Stomach smooth muscle (tissue), 2 donors: ENCODE measurements around the gene TSNAXIP1.
A peak's percentile ranks its signal among the peaks of the same experiment; 100 is the strongest.

ENCODE experiments used
- H3K27ac ChIP-seq: one replicate; pipeline ENCODE4 v1.7.0; 2013; ENCODE audit warnings: mild to moderate bottlenecking, low read length, inconsistent platforms
- H3K27me3 ChIP-seq, 2 donors: one replicate each; pipeline ENCODE4 v1.7.0; 2013; ENCODE audit warnings: low read length in 2 of 2; ENCODE audit not compliant: insufficient read depth in 2 of 2, control insufficient read depth in 1 of 2
- H3K36me3 ChIP-seq, 2 donors: one replicate each; pipeline ENCODE4 v1.7.0; 2013; ENCODE audit warnings: low read length in 2 of 2; ENCODE audit not compliant: control insufficient read depth in 2 of 2, insufficient read depth in 2 of 2
- H3K4me1 ChIP-seq: one replicate; pipeline ENCODE4 v1.7.0; 2013; ENCODE audit warnings: low read length; ENCODE audit not compliant: control insufficient read depth, insufficient read depth
- H3K4me3 ChIP-seq, 2 donors: one replicate each; pipeline ENCODE4 v1.7.0; 2013; ENCODE audit warnings: low read length in 2 of 2
- H3K9ac ChIP-seq, 2 donors: one replicate each; pipeline ENCODE4 v1.7.0; 2013; ENCODE audit warnings: low read length in 2 of 2, mild to moderate bottlenecking in 1 of 2
- H3K9me3 ChIP-seq, 2 donors: one replicate each; pipeline ENCODE4 v1.7.0; 2013; ENCODE audit warnings: low read length in 2 of 2; ENCODE audit not compliant: control insufficient read depth in 2 of 2
- donor health status: healthy.
- donor health status: Pancreatic carcinoma.

The TSNAXIP1 gene

GRCh38 chr16:67767953-67768352 lies 38.7 kb upstream of the TSNAXIP1 start:
- Histone ChIP-seq H3K27me3 (no peaks in the 10 kb centered on the region), H3K27ac (no peak overlapping the region), H3K36me3 (peaks cover 5 to 16% of the 10 kb centered on the region in 2 donors), H3K9ac (no peak overlapping the region), H3K4me1 (peaks cover 9% of the 10 kb centered on the region), H3K9me3 (no peaks in the 10 kb centered on the region), H3K4me3 (no peak overlapping the region)

GRCh38 chr16:67770346-67770991 lies 36.2 kb upstream of the TSNAXIP1 start:
- H3K36me3 ChIP-seq, result peaks cover 0 to 14% of the 10 kb centered on the region in 2 donors
- H3K27me3 ChIP-seq, result no peaks in the 10 kb centered on the region
- H3K4me3 ChIP-seq, result no peak overlapping the region
- no peaks in the 10 kb centered on the region for H3K9me3 ChIP-seq
- no peak overlapping the region for H3K9ac ChIP-seq
- peaks cover 23% of the 10 kb centered on the region for H3K4me1 ChIP-seq
- no peak overlapping the region for H3K27ac ChIP-seq

GRCh38 chr16:67773099-67773498 lies 33.6 kb upstream of the TSNAXIP1 start:
- no peaks in the 10 kb centered on the region for H3K9me3 ChIP-seq
- no peak overlapping the region for H3K9ac ChIP-seq
- H3K4me1 ChIP-seq, result peaks cover 23% of the 10 kb centered on the region
- H3K27me3 ChIP-seq, result no peaks in the 10 kb centered on the region
- peaks cover 0 to 12% of the 10 kb centered on the region in 2 donors for H3K36me3 ChIP-seq
- H3K4me3 ChIP-seq, result no peak overlapping the region
- H3K27ac ChIP-seq, result peak overlapping the region; percentile 31

GRCh38 chr16:67773569-67774456 lies 32.9 kb upstream of the TSNAXIP1 start:
- peak overlapping the region in 1 of 2 donors; percentile 42 for H3K9ac ChIP-seq
- no peaks in the 10 kb centered on the region for H3K9me3 ChIP-seq
- peaks cover 0 to 12% of the 10 kb centered on the region in 2 donors for H3K36me3 ChIP-seq
- peak overlapping the region; percentile 31 for H3K27ac ChIP-seq
- H3K4me1 ChIP-seq, result peaks cover 23% of the 10 kb centered on the region
- no peaks in the 10 kb centered on the region for H3K27me3 ChIP-seq
- H3K4me3 ChIP-seq, result peak overlapping the region in 1 of 2 donors; percentile 15

GRCh38 chr16:67774457-67774853 lies 32.2 kb upstream of the TSNAXIP1 start:
- Histone ChIP-seq H3K4me3 (no peak overlapping the region), H3K36me3 (peaks cover 0 to 12% of the 10 kb centered on the region in 2 donors), H3K9ac (no peak overlapping the region), H3K4me1 (peaks cover 23% of the 10 kb centered on the region), H3K9me3 (no peaks in the 10 kb centered on the region), H3K27ac (no peak overlapping the region), H3K27me3 (no peaks in the 10 kb centered on the region)

GRCh38 chr16:67775273-67775672 lies 31.4 kb upstream of the TSNAXIP1 start:
- H3K4me1 ChIP-seq, result peaks cover 23% of the 10 kb centered on the region
- no peak overlapping the region for H3K27ac ChIP-seq
- H3K9ac ChIP-seq, result no peak overlapping the region
- H3K36me3 ChIP-seq, result peaks cover 0 to 9% of the 10 kb centered on the region in 2 donors
- no peak overlapping the region for H3K4me3 ChIP-seq
- H3K27me3 ChIP-seq, result no peaks in the 10 kb centered on the region
- no peaks in the 10 kb centered on the region for H3K9me3 ChIP-seq

GRCh38 chr16:67779256-67780014 lies 27.3 kb upstream of the TSNAXIP1 start:
- H3K4me3 ChIP-seq, result no peak overlapping the region
- H3K27ac ChIP-seq, result no peak overlapping the region
- H3K4me1 ChIP-seq, result no peaks in the 10 kb centered on the region
- H3K36me3 ChIP-seq, result peaks cover 0 to 5% of the 10 kb centered on the region in 2 donors
- no peak overlapping the region for H3K9ac ChIP-seq
- no peaks in the 10 kb centered on the region for H3K9me3 ChIP-seq
- no peaks in the 10 kb centered on the region for H3K27me3 ChIP-seq

- peaks cover 0 to 5% of the 10 kb centered on the region in 2 donors for H3K36me3 ChIP-seq
- H3K9ac ChIP-seq, result no peak overlapping the region
- no peaks in the 10 kb centered on the region for H3K4me1 ChIP-seq
- H3K27me3 ChIP-seq, result no peaks in the 10 kb centered on the region
- H3K4me3 ChIP-seq, result no peak overlapping the region
- H3K9me3 ChIP-seq, result no peaks in the 10 kb centered on the region
- H3K27ac ChIP-seq, result no peak overlapping the region
These were observed 25.7 kb upstream of the TSNAXIP1 start for GRCh38 chr16:67780847-67781564.

- H3K27ac ChIP-seq, result no peak overlapping the region
- no peaks in the 10 kb centered on the region for H3K9me3 ChIP-seq
- H3K36me3 ChIP-seq, result peaks cover 0 to 5% of the 10 kb centered on the region in 2 donors
- H3K4me3 ChIP-seq, result no peak overlapping the region
- H3K27me3 ChIP-seq, result no peaks in the 10 kb centered on the region
- no peaks in the 10 kb centered on the region for H3K4me1 ChIP-seq
- no peak overlapping the region for H3K9ac ChIP-seq
These were observed 25.1 kb upstream of the TSNAXIP1 start for GRCh38 chr16:67781565-67781921.
